Hepatocyte (in vitro differentiated cells): ENCODE data around the gene WASF2. TPM values are rescaled to one million over a fixed set of nuclear protein-coding genes. Genes with fewer than 3 reads are reported as not detected.

Experiments
- DNase-seq: peaks from one replicate; pipeline ENCODE4 v3.0.0-alpha.2; 2016; ENCODE audit warnings: low spot score
- H2AFZ ChIP-seq: fragments of 200-600 bp; sonication (generic); 2 replicates; pipeline ENCODE4 v1.6.0; 2016; ENCODE audit warnings: antibody characterized with exemption, mild to moderate bottlenecking
- H3K27ac ChIP-seq: fragments of 200-600 bp; sonication (generic); 2 replicates; pipeline ENCODE4 v1.5.1; 2016; ENCODE audit warnings: mild to moderate bottlenecking
- H3K27me3 ChIP-seq: fragments of 200-600 bp; sonication (generic); 2 replicates; pipeline ENCODE4 v1.6.1; 2016
- H3K36me3 ChIP-seq: fragments of 200-600 bp; sonication (generic); replicated peaks from 2 replicates; pipeline ENCODE4 v1.5.1; 2016; ENCODE audit warnings: low read depth; ENCODE audit not compliant: insufficient read depth
- H3K4me1 ChIP-seq: fragments of 200-600 bp; sonication (generic); 2 replicates; pipeline ENCODE4 v1.5.1; 2016; ENCODE audit warnings: mild to moderate bottlenecking, moderate library complexity; ENCODE audit not compliant: insufficient read depth
- H3K4me2 ChIP-seq: fragments of 200-600 bp; sonication (generic); 2 replicates; pipeline ENCODE4 v1.6.0; 2016
- H3K4me3 ChIP-seq: fragments of 200-600 bp; sonication (generic); 2 replicates; pipeline ENCODE4 v1.5.1; 2016; ENCODE audit warnings: mild to moderate bottlenecking
- H3K79me2 ChIP-seq: fragments of 200-600 bp; sonication (generic); 2 replicates; pipeline ENCODE4 v1.6.0; 2017; ENCODE audit warnings: mild to moderate bottlenecking
- H3K9me2 ChIP-seq: fragments of 200-600 bp; sonication (generic); replicated peaks from 2 replicates; pipeline ENCODE4 v1.6.0; 2017; ENCODE audit warnings: mild to moderate bottlenecking; ENCODE audit not compliant: insufficient read depth
- H3K9me3 ChIP-seq: fragments of 200-600 bp; sonication (generic); 2 replicates; pipeline ENCODE4 v1.5.1; 2016; ENCODE audit warnings: low read depth, mild to moderate bottlenecking
- H4K20me1 ChIP-seq: fragments of 200-600 bp; sonication (generic); 2 replicates; pipeline ENCODE4 v1.6.0; 2016; ENCODE audit warnings: mild to moderate bottlenecking; ENCODE audit not compliant: insufficient read depth, poor library complexity, severe bottlenecking
- CTCF ChIP-seq: fragments of 200-600 bp; sonication (generic); IDR thresholded peaks from 2 replicates; pipeline ENCODE4 v1.5.1; 2016; ENCODE audit warnings: antibody characterized with exemption, mild to moderate bottlenecking; ENCODE audit not compliant: poor library complexity
- EZH2 ChIP-seq: fragments of 200-600 bp; sonication (generic); IDR thresholded peaks from 2 replicates; pipeline ENCODE4 v1.6.1; 2016; ENCODE audit warnings: antibody characterized with exemption, mild to moderate bottlenecking, borderline replicate concordance
- EZH2phosphoT487 ChIP-seq: fragments of 200-600 bp; sonication (generic); IDR thresholded peaks from one replicate; pipeline ENCODE4 v1.6.1; 2018; ENCODE audit warnings: antibody characterized with exemption, mild to moderate bottlenecking, low read depth, moderate library complexity; ENCODE audit not compliant: unreplicated experiment, severe bottlenecking
- WGBS: methylation state at CpG from one replicate; pipeline ENCODE4 v1.1.6; 2016; ENCODE audit warnings: low lambda C conversion rate; ENCODE audit errors: missing lambda C conversion rate; 5-methylcytosine and 5-hydroxymethylcytosine counted together
- polyA plus RNA-seq: library from polyadenylated mRNA; unstranded; fragments of >200 nt; fragmentation: Nextera tagmentation; extraction: Ambion mirVana; gene quantifications from 2 replicates; pipeline ENCODE4 v1.2.1, GENCODE V29; 2016
- total RNA-seq: library from RNA; depleted of rRNA; stranded (reverse); fragments of >200 nt; gene quantifications from 2 replicates; pipeline ENCODE4 v1.2.3, GENCODE V29; 2014

The WASF2 gene
- total and polyA plus RNA-seq, 2 experiments from 2014 or later = 28.5 to 45.6 TPM

- no peak overlapping the region for H2AFZ ChIP-seq
- WGBS = 86% methylated on average over 4 of the region's 4 CpGs
Observed at GRCh38 chr1:27423709-27424108, 66.3 kb downstream of the WASF2 start.

GRCh38 chr1:27418326-27419185, 71.4 kb downstream of the WASF2 start:
- no peaks in the 10 kb centered on the region for H3K9me2 ChIP-seq
- 19% methylated on average over 14 of the region's 14 CpGs for WGBS
- no peaks in the 10 kb centered on the region for H3K36me3 ChIP-seq
- H4K20me1 ChIP-seq = no peaks in the 10 kb centered on the region
- H3K9me3 ChIP-seq = no peaks in the 10 kb centered on the region
- H3K4me1 ChIP-seq = peaks cover 24% of the 10 kb centered on the region
- TF ChIP-seq CTCF (no peak), EZH2 (no peak)
- H3K27ac ChIP-seq = peak overlapping the region; percentile 96
- DNase-seq = peak; percentile 92
- H3K27me3 ChIP-seq = no peaks in the 10 kb centered on the region
- H2AFZ ChIP-seq = peak overlapping the region; percentile 14
- peak overlapping the region; percentile 19 for H3K4me2 ChIP-seq
- peaks cover 52% of the 10 kb centered on the region for H3K79me2 ChIP-seq
- H3K4me3 ChIP-seq = no peak overlapping the region

More at GRCh38 chr1:27423709-27424108, 66.3 kb downstream of the WASF2 start:
- H3K9me2 ChIP-seq = no peaks in the 10 kb centered on the region
- DNase-seq = no peak
- H4K20me1 ChIP-seq = peaks cover 10% of the 10 kb centered on the region
- peaks cover 28% of the 10 kb centered on the region for H3K4me1 ChIP-seq
- no peaks in the 10 kb centered on the region for H3K9me3 ChIP-seq
- H3K27ac ChIP-seq = no peak overlapping the region
- TF ChIP-seq CTCF (no peak), EZH2 (no peak), EZH2phosphoT487 (no peak)
- H3K36me3 ChIP-seq = no peaks in the 10 kb centered on the region
- no peaks in the 10 kb centered on the region for H3K27me3 ChIP-seq
- no peak overlapping the region for H3K4me2 ChIP-seq
- no peak overlapping the region for H3K4me3 ChIP-seq
- peaks cover 74% of the 10 kb centered on the region for H3K79me2 ChIP-seq

- H3K4me3 ChIP-seq = no peak overlapping the region
- DNase-seq = no peak
- H3K79me2 ChIP-seq = peaks cover 45% of the 10 kb centered on the region
- WGBS = 95% methylated on average over 3 of the region's 3 CpGs
- H4K20me1 ChIP-seq = no peaks in the 10 kb centered on the region
- H3K9me3 ChIP-seq = no peaks in the 10 kb centered on the region
- peak overlapping the region; percentile 14 for H2AFZ ChIP-seq
- H3K27me3 ChIP-seq = no peaks in the 10 kb centered on the region
- no peaks in the 10 kb centered on the region for H3K36me3 ChIP-seq
- peak overlapping the region; percentile 96 for H3K27ac ChIP-seq
- H3K4me2 ChIP-seq = peak overlapping the region; percentile 19
- H3K4me1 ChIP-seq = peaks cover 24% of the 10 kb centered on the region
- H3K9me2 ChIP-seq = no peaks in the 10 kb centered on the region
- TF ChIP-seq EZH2phosphoT487 (no peak), EZH2 (no peak), CTCF (no peak)
Observed at GRCh38 chr1:27417713-27418112, 72.3 kb downstream of the WASF2 start.
